ENCODE results near the gene OTUD6A. TPM values are rescaled to one million over a fixed set of nuclear protein-coding genes. Genes with fewer than 3 reads are reported as not detected.
A peak's percentile ranks its signal among the peaks of the same experiment; 100 is the strongest.

Gene OTUD6A
- not detected in 2 replicates for total RNA-seq

- DNase-seq (ENCODE audit: low read depth), result no peak
These were observed at the start of gene OTUD6A for GRCh38 chrX:70062076-70062475. TSS of gene OTUD6A (plus strand) at chrX:70062457. CDS start at chrX:70062525, 68 bp downstream.

GRCh38 chrX:70012756-70013155 lies 49.5 kb upstream of the OTUD6A start:
- DNase-seq (ENCODE audit: low read depth), result no peak

- DNase-seq (ENCODE audit: low read depth), result no peak
These were observed 48.5 kb upstream of the OTUD6A start for GRCh38 chrX:70013466-70014381.

GRCh38 chrX:70016513-70016912 lies 45.7 kb upstream of the OTUD6A start:
- DNase-seq (ENCODE audit: low read depth), result no peak

- DNase-seq (ENCODE audit: low read depth), result peak; percentile 21
These were observed 39.6 kb upstream of the OTUD6A start for GRCh38 chrX:70022616-70023015.

GRCh38 chrX:70025464-70025863 lies 36.8 kb upstream of the OTUD6A start:
- DNase-seq (ENCODE audit: low read depth), result no peak

GRCh38 chrX:70026112-70026850 lies 36.0 kb upstream of the OTUD6A start:
- no peak for DNase-seq (ENCODE audit: low read depth)

- no peak for DNase-seq (ENCODE audit: low read depth)
These were observed 35.4 kb upstream of the OTUD6A start for GRCh38 chrX:70026851-70027200.

GRCh38 chrX:70029863-70030262 lies 32.4 kb upstream of the OTUD6A start:
- no peak for DNase-seq (ENCODE audit: low read depth)

- DNase-seq (ENCODE audit: low read depth), result peak; percentile 39
These were observed 31.9 kb upstream of the OTUD6A start for GRCh38 chrX:70030301-70030767.

GRCh38 chrX:70032792-70033191 lies 29.5 kb upstream of the OTUD6A start:
- no peak for DNase-seq (ENCODE audit: low read depth)

- no peak for DNase-seq (ENCODE audit: low read depth)
These were observed 28.8 kb upstream of the OTUD6A start for GRCh38 chrX:70033348-70034051.

- no peak for DNase-seq (ENCODE audit: low read depth)
These were observed 27.6 kb upstream of the OTUD6A start for GRCh38 chrX:70034646-70035045.

- DNase-seq (ENCODE audit: low read depth), result no peak
These were observed 23.7 kb upstream of the OTUD6A start for GRCh38 chrX:70038515-70038914.

GRCh38 chrX:70038951-70039350 lies 23.3 kb upstream of the OTUD6A start:
- no peak for DNase-seq (ENCODE audit: low read depth)

GRCh38 chrX:70039758-70040157 lies 22.5 kb upstream of the OTUD6A start:
- DNase-seq (ENCODE audit: low read depth), result no peak

- no peak for DNase-seq (ENCODE audit: low read depth)
These were observed 20.3 kb upstream of the OTUD6A start for GRCh38 chrX:70041993-70042392.

- DNase-seq (ENCODE audit: low read depth), result no peak
These were observed 19.6 kb upstream of the OTUD6A start for GRCh38 chrX:70042399-70043371.

GRCh38 chrX:70043685-70044084 lies 18.6 kb upstream of the OTUD6A start:
- DNase-seq (ENCODE audit: low read depth), result no peak

GRCh38 chrX:70044541-70045245 lies 17.6 kb upstream of the OTUD6A start:
- DNase-seq (ENCODE audit: low read depth), result no peak
